ENCODE data around the gene ZWILCH.

GRCh38 chr15:66594836-66595235 is 89.7 kb downstream of the ZWILCH start:
- TF ChIP-seq POLR2AphosphoS5 (IDR thresholded peaks at IDR 0.05) (no peak), POLR2A (IDR thresholded peaks at IDR 0.05) (no peak)

Data from prostate gland (tissue), 1 donor.